A673 (cell line): ENCODE data around the gene TTLL10. TPM values are rescaled to one million over a fixed set of nuclear protein-coding genes. Genes with fewer than 3 reads are reported as not detected.

Experiments used
- BruUV-seq: library from RNA; stranded (reverse); fragments of 400-500 nt; replicated peaks from 2 replicates; lab custom pipeline; 2021; lab: Mats Ljungman, UMichigan
- CTCF ChIA-PET: fragments of 300-600 bp; sonication (Branson Sonifier 250); formaldehyde crosslinking; loops from one replicate; lab custom pipeline; 2022; ENCODE audit warnings: antibody characterized with exemption; lab: Charles Lee
- POLR2A ChIA-PET: fragments of 300-600 bp; sonication (Branson Sonifier 250); formaldehyde crosslinking; loops from one replicate; lab custom pipeline; 2022; ENCODE audit warnings: antibody characterized with exemption; ENCODE audit not compliant: low non-redundant PET; lab: Charles Lee
- DNase-seq: peaks from one replicate; pipeline ENCODE4 v3.0.0-alpha.2; 2015; ENCODE audit warnings: low spot score
- H3K27ac ChIP-seq: fragments of 200-600 bp; sonication (generic); 2 replicates; pipeline ENCODE4 v1.5.1; 2016; ENCODE audit warnings: mixed run types, low read depth, mild to moderate bottlenecking, mixed read lengths, antibody characterized with exemption, low read length; ENCODE audit not compliant: poor library complexity, severe bottlenecking
- H3K27me3 ChIP-seq: fragments of 200-600 bp; sonication (generic); replicated peaks from 2 replicates; pipeline ENCODE4 v1.6.1; 2017; ENCODE audit warnings: mixed run types, low read depth, mild to moderate bottlenecking, mixed read lengths, antibody characterized with exemption, low read length; ENCODE audit not compliant: insufficient read depth, poor library complexity
- H3K36me3 ChIP-seq: fragments of 200-600 bp; sonication (generic); 2 replicates; pipeline ENCODE4 v1.6.1; 2016; ENCODE audit warnings: mixed run types, mild to moderate bottlenecking, mixed read lengths, antibody characterized with exemption, low read length; ENCODE audit not compliant: insufficient read depth, poor library complexity, severe bottlenecking
- H3K4me1 ChIP-seq: fragments of 200-600 bp; sonication (generic); 2 replicates; pipeline ENCODE4 v1.6.1; 2017; ENCODE audit warnings: mixed run types, mild to moderate bottlenecking, mixed read lengths, antibody characterized with exemption, low read length; ENCODE audit not compliant: insufficient read depth, poor library complexity, severe bottlenecking
- H3K4me3 ChIP-seq: fragments of 200-600 bp; sonication (generic); 2 replicates; pipeline ENCODE4 v1.5.1; 2016; ENCODE audit warnings: low read depth, mixed run types, mild to moderate bottlenecking, mixed read lengths, low read length; ENCODE audit not compliant: poor library complexity, severe bottlenecking
- H3K9me3 ChIP-seq: fragments of 200-600 bp; sonication (generic); 2 replicates; pipeline ENCODE4 v1.6.1; 2016; ENCODE audit warnings: mixed run types, low read depth, mild to moderate bottlenecking, mixed read lengths, antibody characterized with exemption, low read length; ENCODE audit not compliant: poor library complexity, severe bottlenecking
- EZH2 ChIP-seq: fragments of 200-600 bp; sonication (generic); IDR thresholded peaks from 2 replicates; pipeline ENCODE4 v1.6.1; 2017; ENCODE audit warnings: borderline replicate concordance, low read depth, mild to moderate bottlenecking, mixed read lengths, antibody characterized with exemption, low read length; ENCODE audit not compliant: poor library complexity, severe bottlenecking
- intact Hi-C: fragments of 100-400 bp; cut with micrococcal nuclease; formaldehyde crosslinking; loops from one replicate; pipeline ENCODE4 v1.10.0; 2022; ENCODE audit not compliant: unreplicated experiment
- total RNA-seq: library from RNA; stranded (reverse); gene quantifications from 2 replicates; pipeline ENCODE4 v1.2.3, GENCODE V29; 2021
- TF ChIP-seq, protein P1 (sequence below): fragments of 300-800, 200-600 bp; sonication (generic); conservative IDR thresholded peaks from 2 replicates; pipeline ENCODE4 v1.5.1; 2017; ENCODE audit warnings: low read depth, mild to moderate bottlenecking, antibody characterized with exemption, low read length, moderate library complexity, mixed read lengths

The TTLL10 gene
- total RNA-seq, 1 experiment from 2014 or later = not detected

DNA sequence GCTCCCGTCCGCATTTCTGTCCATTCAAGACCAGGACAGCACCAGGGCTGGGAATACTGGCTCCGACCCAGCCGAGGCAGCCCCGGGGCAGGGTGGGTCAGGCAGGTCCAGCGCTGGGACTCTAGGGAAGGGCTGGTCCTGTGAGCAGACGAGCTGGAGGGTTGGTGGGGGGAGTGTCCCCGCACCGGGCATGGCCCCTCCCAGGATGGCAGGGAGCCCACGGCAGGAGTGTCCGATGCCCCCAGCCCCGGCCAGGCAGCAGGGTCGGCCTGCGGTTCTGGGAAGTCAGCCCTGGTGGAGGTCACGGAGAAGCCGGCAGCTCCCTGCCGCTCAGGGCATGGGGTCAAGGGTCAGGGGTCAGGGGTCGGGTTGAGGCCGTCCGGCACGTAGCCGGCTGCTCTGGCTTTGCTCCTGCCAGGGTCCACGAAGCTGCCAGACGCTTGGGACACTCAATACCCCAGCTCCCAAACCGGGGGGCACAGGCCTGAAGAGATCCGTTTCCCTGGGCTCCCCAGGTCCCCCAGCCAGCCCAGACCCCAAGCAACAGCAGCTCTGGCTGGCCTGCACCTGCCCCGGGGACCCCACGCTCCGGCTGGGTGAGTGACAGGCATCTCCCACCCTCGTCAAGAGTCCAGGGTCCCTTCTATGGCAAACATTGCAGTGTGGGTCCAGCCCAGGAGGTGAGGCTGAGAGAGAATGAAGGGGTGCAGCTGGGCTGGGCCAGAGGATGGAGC is 66.1 kb downstream of the TTLL10 start:
- H3K27me3 ChIP-seq = no peaks in the 10 kb centered on the region
- ChIA-PET POLR2A (no interaction called here), CTCF (no interaction called here)
- BruUV-seq = no TSS peak
- no peak overlapping the region for H3K4me3 ChIP-seq
- DNase-seq = no peak
- H3K36me3 ChIP-seq = peaks cover 3% of the 10 kb centered on the region
- TF ChIP-seq, protein P1, sequence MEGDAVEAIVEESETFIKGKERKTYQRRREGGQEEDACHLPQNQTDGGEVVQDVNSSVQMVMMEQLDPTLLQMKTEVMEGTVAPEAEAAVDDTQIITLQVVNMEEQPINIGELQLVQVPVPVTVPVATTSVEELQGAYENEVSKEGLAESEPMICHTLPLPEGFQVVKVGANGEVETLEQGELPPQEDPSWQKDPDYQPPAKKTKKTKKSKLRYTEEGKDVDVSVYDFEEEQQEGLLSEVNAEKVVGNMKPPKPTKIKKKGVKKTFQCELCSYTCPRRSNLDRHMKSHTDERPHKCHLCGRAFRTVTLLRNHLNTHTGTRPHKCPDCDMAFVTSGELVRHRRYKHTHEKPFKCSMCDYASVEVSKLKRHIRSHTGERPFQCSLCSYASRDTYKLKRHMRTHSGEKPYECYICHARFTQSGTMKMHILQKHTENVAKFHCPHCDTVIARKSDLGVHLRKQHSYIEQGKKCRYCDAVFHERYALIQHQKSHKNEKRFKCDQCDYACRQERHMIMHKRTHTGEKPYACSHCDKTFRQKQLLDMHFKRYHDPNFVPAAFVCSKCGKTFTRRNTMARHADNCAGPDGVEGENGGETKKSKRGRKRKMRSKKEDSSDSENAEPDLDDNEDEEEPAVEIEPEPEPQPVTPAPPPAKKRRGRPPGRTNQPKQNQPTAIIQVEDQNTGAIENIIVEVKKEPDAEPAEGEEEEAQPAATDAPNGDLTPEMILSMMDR = no peak
- no peak for TF ChIP-seq EZH2
- H3K27ac ChIP-seq = no peak overlapping the region
- intact Hi-C loops = no loop called here
- H3K4me1 ChIP-seq = no peaks in the 10 kb centered on the region
- H3K9me3 ChIP-seq = no peaks in the 10 kb centered on the region

DNA sequence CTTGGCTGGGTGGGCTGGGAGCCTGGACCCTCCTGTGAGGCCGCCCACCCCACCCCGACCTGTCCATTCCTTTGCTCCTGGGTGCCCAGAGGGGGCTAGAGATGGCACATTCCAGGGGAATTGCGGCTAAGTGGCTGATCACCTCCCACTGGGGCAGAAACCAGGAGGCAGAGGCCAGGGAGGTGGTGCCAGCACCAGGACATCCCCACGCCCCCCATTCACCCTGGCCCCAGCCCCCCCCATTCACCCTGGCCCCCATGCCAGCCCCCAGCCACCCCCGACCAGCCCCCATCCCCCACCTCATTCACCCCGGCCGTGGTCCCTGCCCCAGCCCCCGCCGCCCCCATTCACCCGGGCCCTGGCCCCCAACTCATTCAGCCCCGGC is 66.7 kb downstream of the TTLL10 start:
- POLR2A ChIA-PET = no interaction called here
- no peaks in the 10 kb centered on the region for H3K36me3 ChIP-seq
- H3K4me3 ChIP-seq = no peak overlapping the region
- CTCF ChIA-PET = no interaction called here
- TF ChIP-seq, protein P1 = no peak
- TF ChIP-seq EZH2 = no peak
- no peaks in the 10 kb centered on the region for H3K27me3 ChIP-seq
- H3K27ac ChIP-seq = no peak overlapping the region
- no peak for DNase-seq
- intact Hi-C loops = no loop called here
- no peaks in the 10 kb centered on the region for H3K9me3 ChIP-seq
- no peaks in the 10 kb centered on the region for H3K4me1 ChIP-seq
- no TSS peak for BruUV-seq

DNA sequence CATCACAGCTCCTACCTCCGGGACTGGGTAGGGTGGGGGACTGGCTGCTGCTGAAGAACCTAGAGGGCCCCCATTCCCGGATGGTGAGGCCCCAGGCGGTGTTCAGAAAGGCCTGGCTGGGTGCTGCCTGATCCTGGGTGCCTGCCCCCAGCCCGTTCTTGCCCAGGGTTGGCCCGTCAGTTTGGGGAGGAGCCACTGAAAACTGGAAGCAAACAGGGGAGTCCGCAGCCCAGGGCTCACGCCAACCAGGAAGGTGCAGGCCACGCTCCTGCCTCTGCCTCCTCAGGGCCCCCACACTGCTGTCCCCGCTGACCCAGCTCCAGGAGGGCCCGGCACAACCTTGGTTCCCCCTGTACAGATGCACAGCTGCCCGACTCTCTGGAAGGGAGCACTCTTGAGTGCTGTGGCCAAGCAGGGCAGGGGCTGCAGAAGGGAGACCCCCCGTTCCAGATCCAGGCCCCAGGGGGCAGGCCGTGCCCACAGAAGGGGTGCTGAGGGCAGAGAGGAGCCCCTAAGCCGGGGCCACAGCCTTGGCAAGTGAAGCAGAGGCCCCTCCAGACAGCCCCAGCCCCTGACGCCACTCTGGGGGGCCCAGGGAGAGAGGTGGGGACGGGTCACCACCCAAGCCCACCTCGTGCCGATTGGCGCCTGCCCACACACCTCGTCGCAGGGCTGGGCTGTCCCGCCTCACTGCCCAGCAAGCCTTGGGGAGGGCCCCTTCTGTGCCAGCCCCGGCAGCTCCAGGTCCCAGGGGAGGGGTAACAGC is 67.3 kb downstream of the TTLL10 start:
- Histone ChIP-seq H3K36me3 (no peaks in the 10 kb centered on the region), H3K9me3 (no peaks in the 10 kb centered on the region), H3K4me1 (no peaks in the 10 kb centered on the region), H3K27ac (no peak overlapping the region), H3K4me3 (no peak overlapping the region), H3K27me3 (no peaks in the 10 kb centered on the region)
- CTCF ChIA-PET = no interaction called here
- intact Hi-C loops = no loop called here
- TF ChIP-seq, protein P1 = no peak
- no peak for TF ChIP-seq EZH2
- BruUV-seq = no TSS peak
- DNase-seq = no peak
- POLR2A ChIA-PET = no interaction called here
